Heart right ventricle (tissue), 16 donors: ENCODE measurements around the gene GUCY2D. TPM values are rescaled to one million over a fixed set of nuclear protein-coding genes. Genes with fewer than 3 reads are reported as not detected.

Experiments
- ATAC-seq, 8 donors: fragments of 200-7000 bp; cut with Tn5 transposase; one replicate each; pipeline ENCODE4 v1.9.1; 2020; ENCODE audit warnings: mild to moderate bottlenecking in 8 of 8, moderate library complexity in 8 of 8, moderate number of reproducible peaks in 1 of 8
- DNase-seq, 2 donors: peaks; one replicate each; pipeline ENCODE4 v3.0.0-alpha.2; 2020
- H3K27ac ChIP-seq, 10 donors: fragments of 200-600 bp; sonication (generic) in 2 of 10; one replicate each; pipeline versions ENCODE4 v1.5.0 to v1.8.0; 2020 to 2022; ENCODE audit warnings: mild to moderate bottlenecking in 3 of 10
- H3K27me3 ChIP-seq, 7 donors: fragments of 200-600 bp; one replicate each; pipeline ENCODE4 v1.8.0; 2021 to 2022; ENCODE audit warnings: mild to moderate bottlenecking in 2 of 7
- H3K36me3 ChIP-seq, 9 donors: fragments of 200-600 bp; sonication (generic) in 1 of 9; one replicate each; pipeline versions ENCODE4 v1.5.0 to v1.8.0; 2020 to 2022; ENCODE audit warnings: mild to moderate bottlenecking in 2 of 9
- H3K4me1 ChIP-seq, 9 donors: fragments of 200-600 bp; sonication (generic) in 1 of 9; one replicate each; pipeline versions ENCODE4 v1.5.0 to v1.8.0; 2020 to 2022; ENCODE audit warnings: mild to moderate bottlenecking in 4 of 9
- H3K4me3 ChIP-seq, 10 donors: fragments of 200-600 bp; sonication (generic) in 2 of 10; one replicate each; pipeline versions ENCODE4 v1.5.0 to v1.8.0; 2020 to 2022; ENCODE audit warnings: mild to moderate bottlenecking in 7 of 10, moderate library complexity in 2 of 10
- H3K9me3 ChIP-seq, 11 donors: fragments of 200-600 bp in 10 of 11; sonication (generic) in 2 of 11; one replicate each; pipeline versions ENCODE4 v1.5.0 to v1.8.0; 2013 to 2022; ENCODE audit warnings: mild to moderate bottlenecking in 2 of 11, control low read depth in 1 of 11, moderate library complexity in 1 of 11
- WGBS, 2 donors: extraction: QIAGEN DNeasy Blood & Tissue Kit; methylation state at CpG; one replicate each; pipeline ENCODE4 v1.1.7; 2013; ENCODE audit warnings: inconsistent platforms in 1 of 2; 5-methylcytosine and 5-hydroxymethylcytosine counted together
- intact Hi-C, 10 donors: fragments of 100-400 bp; cut with DNase I; formaldehyde crosslinking; loops; one replicate each; pipeline versions ENCODE4 v1.11.1 to v1.14.2; 2022
- polyA plus RNA-seq, 2 donors: library from polyadenylated mRNA; stranded (reverse); fragments of 200-250 nt; gene quantifications; one replicate each; pipeline ENCODE4 v1.2.3, GENCODE V29; 2013
- total RNA-seq, 10 donors: library from RNA; stranded (reverse); fragmentation: NEBNext Ultra II Directional in 3 of 10; extraction: Animal tissue kit (Norgen Biotek cat#: 25700) in 3 of 10; gene quantifications; one replicate each; pipeline versions ENCODE4 v1.2.1 to v1.2.4, GENCODE V29; 2021 to 2023
- TF ChIP-seq, protein P1 (sequence below), 9 donors: fragments of 200-600 bp; sonication (generic) in 2 of 9; IDR thresholded peaks; one replicate each; pipeline versions ENCODE4 v1.5.0 to v1.8.0; 2021 to 2022; ENCODE audit warnings: antibody characterized with exemption in 9 of 9, mild to moderate bottlenecking in 5 of 9, moderate library complexity in 1 of 9
- donor health status: Arrhythmogenic right ventricular cardiomyopathy.
- donor health status: ischemic (EF 13 %, LVEDD 7.1; RV severe dilation, severe dysfunction).
- donor health status: healthy with polysubstance abuse.
- donor health status: DM: no; HTN: yes; CAD: no.
- donor health status: DM: no; HTN: no; CAD: no.
- donor health status: ischemic (EF 25% LVEDD 6.9; RV normal size, moderate dysfunction).
- donor health status: ischemic (EF 25% LVEDD 5.7; RV mildly dilated, moderate dysfunction).
- donor health status: healthy.
- donor health status: DM: yes; HTN: yes; CAD: no.
- donor health status: Ischemic cardiomyopathy.
- donor health status: ischemic (EF 35%, LVEDD 5.7; RV mildly dilated, moderate dysfunction).
- donor health status: nonischemic (EF 11% LVEDD 7.7; RV severe dilation, severe dysfunction).
- donor health status: DM: yes; HTN: yes; CAD: no.
- donor health status: PGD.
- donor health status: ischemic (EF 29% LVEDD 5.4; RV normal size, mild dysfunction).
- donor health status: nonischemic (EF 23%, LVEDD 6.1; RV moderate dilation, normal function).

Gene GUCY2D
- total and polyA plus RNA-seq, 12 donors, result 0.06 to 0.69 (median 0.36) TPM; not detected in 6

DNA sequence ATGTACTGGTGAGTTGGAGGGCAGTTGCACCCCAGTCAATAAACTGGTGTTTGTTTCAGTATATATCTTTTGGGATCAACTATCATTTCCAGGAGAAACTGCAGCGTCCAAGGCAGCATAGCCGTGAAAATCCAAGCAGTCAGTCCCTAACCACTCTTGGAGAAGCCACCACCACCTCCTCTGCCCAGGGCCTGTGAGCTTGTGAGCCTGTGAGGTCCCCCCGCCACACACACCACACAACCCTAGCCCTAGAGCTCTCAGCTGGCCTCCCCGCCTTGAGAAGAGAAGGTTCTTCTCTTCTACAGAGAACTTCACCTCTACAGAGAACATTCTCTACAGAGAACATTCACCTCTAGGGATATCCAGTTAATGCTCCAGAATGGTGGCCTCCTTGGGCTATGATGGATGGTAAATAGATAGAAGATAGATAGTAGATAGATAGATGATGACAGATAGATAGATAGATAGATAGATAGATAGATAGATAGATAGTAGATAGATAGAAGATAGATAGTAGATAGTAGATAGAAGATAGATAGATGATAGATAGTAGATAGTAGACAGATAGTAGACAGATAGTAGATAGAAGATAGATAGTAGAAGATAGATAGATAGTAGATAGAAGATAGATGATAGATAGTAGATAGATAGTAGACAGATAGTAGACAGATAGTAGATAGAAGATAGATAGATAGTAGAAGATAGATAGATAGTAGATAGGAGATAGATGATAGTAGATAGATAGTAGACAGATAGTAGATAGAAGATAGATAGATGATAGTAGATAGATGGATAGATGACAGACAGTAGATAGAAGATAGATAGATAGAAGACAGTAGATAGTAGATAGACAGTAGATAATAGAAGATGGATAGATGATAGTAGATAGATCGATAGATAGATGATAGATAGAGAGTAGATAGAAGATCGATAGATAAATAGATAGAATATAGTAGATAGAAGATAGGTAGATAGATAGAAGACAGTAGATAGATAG, 50.1 kb downstream of the GUCY2D start:
- Histone ChIP-seq H3K27ac (no peak overlapping the region), H3K4me3 (no peak overlapping the region), H3K27me3 (peaks cover 0 to 32% (median 4%) of the 10 kb centered on the region in 7 donors), H3K4me1 (peaks cover 0 to 26% (median 0%) of the 10 kb centered on the region in 9 donors), H3K9me3 (no peaks in the 10 kb centered on the region), H3K36me3 (no peaks in the 10 kb centered on the region)
- TF ChIP-seq, protein P1, sequence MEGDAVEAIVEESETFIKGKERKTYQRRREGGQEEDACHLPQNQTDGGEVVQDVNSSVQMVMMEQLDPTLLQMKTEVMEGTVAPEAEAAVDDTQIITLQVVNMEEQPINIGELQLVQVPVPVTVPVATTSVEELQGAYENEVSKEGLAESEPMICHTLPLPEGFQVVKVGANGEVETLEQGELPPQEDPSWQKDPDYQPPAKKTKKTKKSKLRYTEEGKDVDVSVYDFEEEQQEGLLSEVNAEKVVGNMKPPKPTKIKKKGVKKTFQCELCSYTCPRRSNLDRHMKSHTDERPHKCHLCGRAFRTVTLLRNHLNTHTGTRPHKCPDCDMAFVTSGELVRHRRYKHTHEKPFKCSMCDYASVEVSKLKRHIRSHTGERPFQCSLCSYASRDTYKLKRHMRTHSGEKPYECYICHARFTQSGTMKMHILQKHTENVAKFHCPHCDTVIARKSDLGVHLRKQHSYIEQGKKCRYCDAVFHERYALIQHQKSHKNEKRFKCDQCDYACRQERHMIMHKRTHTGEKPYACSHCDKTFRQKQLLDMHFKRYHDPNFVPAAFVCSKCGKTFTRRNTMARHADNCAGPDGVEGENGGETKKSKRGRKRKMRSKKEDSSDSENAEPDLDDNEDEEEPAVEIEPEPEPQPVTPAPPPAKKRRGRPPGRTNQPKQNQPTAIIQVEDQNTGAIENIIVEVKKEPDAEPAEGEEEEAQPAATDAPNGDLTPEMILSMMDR (IDR thresholded peaks at IDR 0.05), result no peak
- 92% methylated on average over 6 of the region's 6 CpGs for WGBS, 2 donors
- ATAC-seq (no peak), DNase-seq (no peak)
- intact Hi-C loops, result loop anchor here in 2 of 10 donors (10.0 kb wide), 1 partner anchor 308 kb away; no protein-coding TSS in a partner anchor

DNA sequence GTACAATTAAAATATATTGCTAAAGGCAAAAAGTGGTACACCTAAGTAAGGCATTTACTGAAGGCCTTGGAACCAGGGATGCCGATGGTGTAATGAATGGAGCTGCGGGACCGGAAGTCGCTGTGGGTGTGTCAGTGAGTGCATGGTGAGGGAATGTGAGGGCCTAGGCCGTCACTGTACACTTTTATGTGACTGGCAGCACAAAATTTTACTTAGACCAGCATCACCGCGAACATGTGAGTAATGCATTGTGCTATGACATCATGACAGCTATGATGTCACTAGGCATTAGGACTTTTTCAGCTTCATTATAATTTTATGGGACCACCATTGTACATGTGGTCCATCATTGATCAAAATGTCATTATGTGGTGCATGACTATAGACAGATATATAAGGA, 51.2 kb downstream of the GUCY2D start:
- DNase-seq (no peak), ATAC-seq (no peak)
- WGBS, 2 donors, result 90 to 93% methylated on average over 7 of the region's 7 CpGs
- Histone ChIP-seq H3K27ac (no peak overlapping the region), H3K36me3 (no peaks in the 10 kb centered on the region), H3K27me3 (peaks cover 3 to 39% (median 14%) of the 10 kb centered on the region in 7 donors), H3K9me3 (no peaks in the 10 kb centered on the region), H3K4me1 (peaks cover 0 to 30% (median 0%) of the 10 kb centered on the region in 9 donors), H3K4me3 (no peak overlapping the region)
- TF ChIP-seq, protein P1 (IDR thresholded peaks at IDR 0.05), result no peak
- intact Hi-C loops, result loop anchor here in 2 of 10 donors (10.0 kb wide), 1 partner anchor 309 kb away; no protein-coding TSS in a partner anchor

DNA sequence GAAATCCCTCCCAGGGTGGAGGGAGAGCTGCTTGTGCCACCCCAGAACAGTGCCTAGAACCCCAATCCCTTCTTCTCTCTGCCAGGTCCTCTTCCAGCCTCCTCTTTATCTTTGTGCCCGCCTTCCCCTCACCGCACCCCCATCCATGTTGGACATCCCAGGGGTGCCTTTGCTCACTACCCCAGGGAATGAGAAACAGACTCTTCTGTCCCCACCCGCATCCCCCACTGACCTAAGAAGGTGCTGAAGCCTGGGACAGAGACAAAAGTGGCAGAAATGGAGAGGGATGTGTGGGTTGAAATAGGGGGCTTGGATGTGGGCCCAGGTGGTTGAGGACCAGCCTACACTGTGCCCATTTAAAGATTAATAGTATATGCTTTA, 53.4 kb downstream of the GUCY2D start:
- 82 to 86% methylated on average over 3 of the region's 3 CpGs for WGBS, 2 donors

More for the DNA sequence above, 53.4 kb downstream of the GUCY2D start:
- intact Hi-C loops, result loop anchor here in 8 of 10 donors (5.0 to 10.0 kb wide), 8 partner anchors 39 to 311 kb away; partner anchors contain the start of genes GUCY2D (in 1 of the 8) and KCNAB3 (in 1 of the 8)
- DNase-seq (no peak), ATAC-seq (peak in 1 of 8 donors; percentile 19)
- TF ChIP-seq, protein P1 (IDR thresholded peaks at IDR 0.05), result no peak
- H3K4me1 ChIP-seq, result peaks cover 0 to 36% (median 0%) of the 10 kb centered on the region in 9 donors
- H3K4me3 ChIP-seq, result no peak overlapping the region
- peak overlapping the region in 1 of 10 donors; percentile 69 for H3K27ac ChIP-seq
- H3K9me3 ChIP-seq, result no peaks in the 10 kb centered on the region
- H3K36me3 ChIP-seq, result no peaks in the 10 kb centered on the region
- peaks cover 7 to 54% (median 37%) of the 10 kb centered on the region in 7 donors for H3K27me3 ChIP-seq
